ENCODE results near the gene LRRK1. TPM values are rescaled to one million over a fixed set of nuclear protein-coding genes. Genes with fewer than 3 reads are reported as not detected.

Gene LRRK1
- total RNA-seq, 6 experiments from 2014 or later: 0.93 to 3.6 (median 2.5) TPM

- Histone ChIP-seq H3K36me3 (no peaks in the 10 kb centered on the region), H3K4me3 (no peak overlapping the region), H3K9me3 (no peaks in the 10 kb centered on the region), H3K4me1 (no peaks in the 10 kb centered on the region), H3K27me3 (no peaks in the 10 kb centered on the region), H3K27ac (no peak overlapping the region)
- TF ChIP-seq, protein P1, sequence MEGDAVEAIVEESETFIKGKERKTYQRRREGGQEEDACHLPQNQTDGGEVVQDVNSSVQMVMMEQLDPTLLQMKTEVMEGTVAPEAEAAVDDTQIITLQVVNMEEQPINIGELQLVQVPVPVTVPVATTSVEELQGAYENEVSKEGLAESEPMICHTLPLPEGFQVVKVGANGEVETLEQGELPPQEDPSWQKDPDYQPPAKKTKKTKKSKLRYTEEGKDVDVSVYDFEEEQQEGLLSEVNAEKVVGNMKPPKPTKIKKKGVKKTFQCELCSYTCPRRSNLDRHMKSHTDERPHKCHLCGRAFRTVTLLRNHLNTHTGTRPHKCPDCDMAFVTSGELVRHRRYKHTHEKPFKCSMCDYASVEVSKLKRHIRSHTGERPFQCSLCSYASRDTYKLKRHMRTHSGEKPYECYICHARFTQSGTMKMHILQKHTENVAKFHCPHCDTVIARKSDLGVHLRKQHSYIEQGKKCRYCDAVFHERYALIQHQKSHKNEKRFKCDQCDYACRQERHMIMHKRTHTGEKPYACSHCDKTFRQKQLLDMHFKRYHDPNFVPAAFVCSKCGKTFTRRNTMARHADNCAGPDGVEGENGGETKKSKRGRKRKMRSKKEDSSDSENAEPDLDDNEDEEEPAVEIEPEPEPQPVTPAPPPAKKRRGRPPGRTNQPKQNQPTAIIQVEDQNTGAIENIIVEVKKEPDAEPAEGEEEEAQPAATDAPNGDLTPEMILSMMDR (IDR thresholded peaks at IDR 0.05): no peak
- TF ChIP-seq POLR2A (IDR thresholded peaks at IDR 0.05): no peak
- intact Hi-C loops (cut with DNase I): no loop called here
- 63% methylated on average over 13 of the region's 13 CpGs for WGBS (ENCODE audit: insufficient coverage, low coverage, low lambda C conversion rate, missing lambda C conversion rate)
- peak in 1 of 3 donors; percentile 25 for DNase-seq
- ATAC-seq: no peak
Observed at GRCh38 chr15:100900136-100900794, 18.9 kb upstream of the LRRK1 start.

GRCh38 chr15:100900795-100901169, 18.4 kb upstream of the LRRK1 start:
- no peaks in the 10 kb centered on the region for H3K4me1 ChIP-seq
- DNase-seq (peak in 1 of 3 donors; percentile 37), ATAC-seq (no peak)
- no peak overlapping the region for H3K4me3 ChIP-seq
- 60% methylated on average over 5 of the region's 9 CpGs for WGBS (ENCODE audit: insufficient coverage, low coverage, low lambda C conversion rate, missing lambda C conversion rate)
- TF ChIP-seq, protein P1 (IDR thresholded peaks at IDR 0.05): no peak
- no peak for TF ChIP-seq POLR2A (IDR thresholded peaks at IDR 0.05)
- intact Hi-C loops (cut with DNase I): no loop called here
- H3K9me3 ChIP-seq: no peaks in the 10 kb centered on the region
- no peaks in the 10 kb centered on the region for H3K36me3 ChIP-seq
- H3K27ac ChIP-seq: no peak overlapping the region
- H3K27me3 ChIP-seq: no peaks in the 10 kb centered on the region

DNA sequence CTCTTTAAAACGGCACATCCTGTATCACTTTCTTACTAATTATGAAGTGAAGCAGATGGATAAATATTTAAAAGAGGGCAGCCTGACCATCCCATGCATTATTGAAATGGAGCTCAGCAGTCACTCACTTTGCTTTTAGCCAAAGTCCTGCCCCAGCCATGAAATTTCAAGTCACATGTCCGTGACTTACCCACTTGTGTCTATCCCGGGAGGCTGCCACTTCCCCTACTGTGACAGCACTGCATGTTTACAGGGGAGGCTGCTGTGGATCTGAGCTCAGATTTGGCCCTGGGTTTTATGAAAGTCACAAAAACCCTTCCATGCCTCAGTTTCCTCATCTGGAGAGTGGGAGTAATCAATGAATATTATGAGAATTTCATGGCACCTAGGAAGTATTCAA, 17.9 kb upstream of the LRRK1 start:
- no peak overlapping the region for H3K4me3 ChIP-seq
- peak in 1 of 3 donors; percentile 8 for DNase-seq
- intact Hi-C loops (cut with DNase I): no loop called here
- no peak overlapping the region for H3K27ac ChIP-seq
- H3K4me1 ChIP-seq: no peaks in the 10 kb centered on the region
- peak in 1 of 4 donors; percentile 22 for ATAC-seq
- H3K36me3 ChIP-seq: no peaks in the 10 kb centered on the region
- no peak for TF ChIP-seq POLR2A (IDR thresholded peaks at IDR 0.05)
- TF ChIP-seq, protein P1 (IDR thresholded peaks at IDR 0.05): no peak
- H3K27me3 ChIP-seq: no peaks in the 10 kb centered on the region
- WGBS (ENCODE audit: insufficient coverage, low coverage, low lambda C conversion rate, missing lambda C conversion rate): 30% methylated on average over 2 of the region's 3 CpGs
- no peaks in the 10 kb centered on the region for H3K9me3 ChIP-seq

DNA sequence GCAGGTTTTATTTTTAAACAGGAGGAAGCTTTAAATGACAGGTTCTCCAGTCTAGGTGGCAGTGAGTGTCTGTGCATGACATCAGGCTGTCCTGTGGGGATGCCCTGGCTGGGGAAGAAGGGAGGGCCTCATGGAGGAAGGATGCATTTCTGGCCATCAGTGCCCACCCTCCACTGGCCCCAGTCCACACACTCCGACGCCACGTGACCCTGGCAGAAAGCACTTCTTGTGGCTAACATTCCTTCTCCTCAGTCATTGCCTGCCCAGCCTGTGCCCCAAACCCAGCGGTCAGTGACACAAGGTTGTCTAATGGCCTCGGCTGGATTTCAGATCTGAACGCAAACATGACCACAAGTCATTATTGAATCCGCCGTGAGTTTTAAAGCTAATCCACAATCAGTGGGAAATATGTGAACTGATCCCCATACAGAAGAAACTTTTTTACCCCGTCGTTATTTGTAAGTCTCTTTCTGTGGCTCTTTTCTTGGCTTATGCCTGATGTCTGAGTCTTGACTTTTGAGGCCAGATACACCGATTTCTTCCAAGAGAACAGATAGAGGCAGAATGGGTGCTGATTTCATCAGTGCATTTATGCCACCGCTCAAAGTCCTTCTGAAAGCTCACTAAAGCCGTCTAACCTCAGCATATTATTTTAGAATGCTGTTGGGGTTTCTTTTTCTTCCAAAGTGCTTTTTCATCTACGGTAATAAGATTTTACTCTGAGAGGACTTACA, 17.3 kb upstream of the LRRK1 start:
- peak overlapping the region in 1 of 3 donors; percentile 62 for H3K27ac ChIP-seq
- DNase-seq: peak in 1 of 3 donors; percentile 41
- WGBS (ENCODE audit: insufficient coverage, low coverage, low lambda C conversion rate, missing lambda C conversion rate): 50% methylated on average over 12 of the region's 14 CpGs
- H3K4me1 ChIP-seq: no peaks in the 10 kb centered on the region
- H3K4me3 ChIP-seq: no peak overlapping the region
- no peaks in the 10 kb centered on the region for H3K9me3 ChIP-seq
- no peaks in the 10 kb centered on the region for H3K36me3 ChIP-seq
- H3K27me3 ChIP-seq: no peaks in the 10 kb centered on the region
- no peak for TF ChIP-seq POLR2A (IDR thresholded peaks at IDR 0.05)
- TF ChIP-seq, protein P1 (IDR thresholded peaks at IDR 0.05): no peak
- intact Hi-C loops (cut with DNase I): no loop called here
- ATAC-seq: no peak
